MM.1S (cell line): ENCODE data around the gene MINDY4.

Source experiments
- DNase-seq: peaks from one replicate; pipeline ENCODE4 v3.0.0-alpha.2; 2015
- H2AFZ ChIP-seq: fragments of 300-600 bp; sonication (generic); 2 replicates; pipeline ENCODE4 v1.6.0; 2016; ENCODE audit warnings: antibody characterized with exemption, low read length
- H3F3A ChIP-seq: fragments of 300-600 bp; sonication (generic); 2 replicates; pipeline ENCODE4 v1.6.1; 2016; ENCODE audit warnings: mild to moderate bottlenecking, antibody characterized with exemption, low read length, moderate library complexity, mixed read lengths; ENCODE audit not compliant: insufficient read depth
- H3K27ac ChIP-seq: fragments of 300-600 bp; sonication (generic); 2 replicates; pipeline ENCODE4 v1.5.1; 2016; ENCODE audit warnings: mild to moderate bottlenecking, low read length
- H3K27me3 ChIP-seq: fragments of 300-600 bp; sonication (generic); replicated peaks from 2 replicates; pipeline ENCODE4 v1.6.0; 2016; ENCODE audit warnings: low read length; ENCODE audit not compliant: insufficient read depth
- H3K36me3 ChIP-seq: fragments of 300-600 bp; sonication (generic); replicated peaks from 2 replicates; pipeline ENCODE4 v1.6.1; 2016; ENCODE audit warnings: mild to moderate bottlenecking, low read length, mixed read lengths; ENCODE audit not compliant: insufficient read depth
- H3K4me1 ChIP-seq: fragments of 300-600 bp; sonication (generic); 2 replicates; pipeline ENCODE4 v1.6.1; 2016; ENCODE audit warnings: low read length, mixed read lengths
- H3K4me2 ChIP-seq: fragments of 300-600 bp; sonication (generic); 2 replicates; pipeline ENCODE4 v1.6.0; 2016; ENCODE audit warnings: low read depth, low read length
- H3K4me3 ChIP-seq: fragments of 300-600 bp; sonication (generic); 2 replicates; pipeline ENCODE4 v1.5.1; 2016; ENCODE audit warnings: low read length, mixed read lengths
- H3K79me2 ChIP-seq: fragments of 300-600 bp; sonication (generic); 2 replicates; pipeline ENCODE4 v1.6.1; 2016; ENCODE audit warnings: mixed run types, low read length, mixed read lengths
- H3K9ac ChIP-seq: fragments of 300-600 bp; sonication (generic); 2 replicates; pipeline ENCODE4 v1.6.1; 2016; ENCODE audit warnings: low read length, mixed read lengths
- H3K9me2 ChIP-seq: fragments of 300-600 bp; sonication (generic); replicated peaks from 2 replicates; pipeline ENCODE4 v1.6.1; 2016; ENCODE audit warnings: mild to moderate bottlenecking, low read length, mixed read lengths; ENCODE audit not compliant: insufficient read depth
- H3K9me3 ChIP-seq: fragments of 300-600 bp; sonication (generic); replicated peaks from 2 replicates; pipeline ENCODE4 v1.6.1; 2016; ENCODE audit warnings: mild to moderate bottlenecking, low read length, mixed read lengths; ENCODE audit not compliant: insufficient read depth
- H4K20me1 ChIP-seq: fragments of 300-600 bp; sonication (generic); 2 replicates; pipeline ENCODE4 v1.6.1; 2016; ENCODE audit warnings: mild to moderate bottlenecking, low read length, moderate library complexity, mixed read lengths; ENCODE audit not compliant: insufficient read depth
- EZH2 ChIP-seq: fragments of 300-600 bp; sonication (generic); optimal IDR thresholded peaks from 2 replicates; pipeline ENCODE3; 2017; ENCODE audit warnings: low read depth, mild to moderate bottlenecking, antibody characterized with exemption, low read length, mixed read lengths
- EZH2phosphoT487 ChIP-seq: fragments of 300-600 bp; sonication (generic); IDR thresholded peaks from 2 replicates; pipeline ENCODE4 v1.6.1; 2018; ENCODE audit warnings: antibody characterized with exemption, low read length
- TF ChIP-seq, protein P1 (sequence below): fragments of 300-600 bp; sonication (generic); IDR thresholded peaks from 2 replicates; pipeline ENCODE4 v1.5.1; 2016; ENCODE audit warnings: antibody characterized with exemption, low read length, mixed read lengths

The MINDY4 gene

DNA sequence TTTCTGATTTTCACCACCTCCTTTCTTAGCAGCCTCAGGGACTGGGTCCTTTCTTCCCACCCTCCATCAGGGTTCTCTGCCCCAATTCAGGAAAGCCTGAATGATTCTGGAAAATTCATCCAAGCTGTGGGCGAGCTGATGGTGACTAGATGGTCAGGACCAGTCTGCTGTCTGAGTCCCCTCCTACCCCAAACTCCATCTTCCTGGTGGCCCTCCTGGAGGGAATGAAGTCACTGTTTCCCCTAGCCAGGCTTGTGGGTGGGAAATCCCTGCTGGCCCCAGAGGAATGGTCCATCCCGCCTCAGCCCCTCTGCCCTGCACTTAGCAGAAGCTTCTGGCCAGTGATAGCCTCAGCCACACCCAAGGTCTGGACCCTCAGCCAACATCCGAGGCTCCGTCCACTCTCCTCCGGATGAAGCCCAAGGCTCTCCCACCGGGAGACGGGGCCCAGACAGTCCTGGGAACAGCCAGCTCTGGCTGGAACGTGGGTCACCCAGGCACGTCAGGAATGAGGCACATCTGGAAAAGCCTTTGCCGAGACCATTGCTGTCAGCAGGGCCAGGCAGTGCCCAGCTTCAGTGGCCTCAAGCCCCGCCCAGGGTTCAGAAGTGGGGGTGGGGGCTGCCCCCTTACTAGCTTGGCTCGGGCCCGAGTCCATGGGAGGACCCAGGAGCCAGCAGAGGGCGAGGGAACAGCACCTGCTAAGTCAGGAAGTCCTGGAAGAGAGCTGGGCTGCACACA is 136.5 kb downstream of the MINDY4 start:
- Histone ChIP-seq H3K9me2 (no peaks in the 10 kb centered on the region), H3K9me3 (no peaks in the 10 kb centered on the region), H3F3A (no peaks in the 10 kb centered on the region), H4K20me1 (no peaks in the 10 kb centered on the region), H3K4me2 (no peak overlapping the region), H2AFZ (no peak overlapping the region), H3K27me3 (no peaks in the 10 kb centered on the region), H3K4me3 (no peak overlapping the region), H3K36me3 (no peaks in the 10 kb centered on the region), H3K79me2 (no peaks in the 10 kb centered on the region), H3K9ac (no peak overlapping the region), H3K27ac (no peak overlapping the region), H3K4me1 (no peaks in the 10 kb centered on the region)
- DNase-seq, result no peak
- TF ChIP-seq EZH2phosphoT487, result no peak

DNA sequence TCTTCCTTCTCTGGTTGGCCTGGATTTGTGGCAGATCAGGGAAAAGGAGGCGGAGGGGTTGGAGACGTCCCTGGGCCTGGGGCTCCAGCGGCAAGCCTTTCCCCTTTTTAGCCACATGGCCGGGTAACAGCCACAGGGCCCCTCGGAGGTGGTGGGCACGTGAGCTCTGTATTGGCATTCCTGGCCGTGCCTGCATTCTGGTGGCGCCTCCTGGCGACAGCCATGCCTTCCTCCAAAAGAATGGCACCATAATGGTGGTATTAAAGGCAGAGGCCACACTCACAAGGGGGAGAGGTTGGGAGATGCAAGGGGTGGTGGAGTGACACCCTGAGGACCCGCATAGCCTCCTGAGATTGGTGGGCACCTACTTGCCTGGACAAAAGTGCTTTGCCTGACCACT is 137.5 kb downstream of the MINDY4 start:
- Histone ChIP-seq H3K4me1 (no peaks in the 10 kb centered on the region), H4K20me1 (no peaks in the 10 kb centered on the region), H3K9me3 (no peaks in the 10 kb centered on the region), H3K27ac (no peak overlapping the region), H3K9me2 (no peaks in the 10 kb centered on the region), H3K9ac (no peak overlapping the region), H3K4me2 (no peak overlapping the region), H3K36me3 (no peaks in the 10 kb centered on the region), H3K4me3 (no peak overlapping the region), H3K79me2 (no peaks in the 10 kb centered on the region), H3F3A (no peaks in the 10 kb centered on the region), H2AFZ (no peak overlapping the region), H3K27me3 (no peaks in the 10 kb centered on the region)
- DNase-seq, result no peak
- no peak for TF ChIP-seq EZH2phosphoT487
- TF ChIP-seq, protein P1, sequence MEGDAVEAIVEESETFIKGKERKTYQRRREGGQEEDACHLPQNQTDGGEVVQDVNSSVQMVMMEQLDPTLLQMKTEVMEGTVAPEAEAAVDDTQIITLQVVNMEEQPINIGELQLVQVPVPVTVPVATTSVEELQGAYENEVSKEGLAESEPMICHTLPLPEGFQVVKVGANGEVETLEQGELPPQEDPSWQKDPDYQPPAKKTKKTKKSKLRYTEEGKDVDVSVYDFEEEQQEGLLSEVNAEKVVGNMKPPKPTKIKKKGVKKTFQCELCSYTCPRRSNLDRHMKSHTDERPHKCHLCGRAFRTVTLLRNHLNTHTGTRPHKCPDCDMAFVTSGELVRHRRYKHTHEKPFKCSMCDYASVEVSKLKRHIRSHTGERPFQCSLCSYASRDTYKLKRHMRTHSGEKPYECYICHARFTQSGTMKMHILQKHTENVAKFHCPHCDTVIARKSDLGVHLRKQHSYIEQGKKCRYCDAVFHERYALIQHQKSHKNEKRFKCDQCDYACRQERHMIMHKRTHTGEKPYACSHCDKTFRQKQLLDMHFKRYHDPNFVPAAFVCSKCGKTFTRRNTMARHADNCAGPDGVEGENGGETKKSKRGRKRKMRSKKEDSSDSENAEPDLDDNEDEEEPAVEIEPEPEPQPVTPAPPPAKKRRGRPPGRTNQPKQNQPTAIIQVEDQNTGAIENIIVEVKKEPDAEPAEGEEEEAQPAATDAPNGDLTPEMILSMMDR, result peak; percentile 16; the same call in 1 of the 2 replicates

DNA sequence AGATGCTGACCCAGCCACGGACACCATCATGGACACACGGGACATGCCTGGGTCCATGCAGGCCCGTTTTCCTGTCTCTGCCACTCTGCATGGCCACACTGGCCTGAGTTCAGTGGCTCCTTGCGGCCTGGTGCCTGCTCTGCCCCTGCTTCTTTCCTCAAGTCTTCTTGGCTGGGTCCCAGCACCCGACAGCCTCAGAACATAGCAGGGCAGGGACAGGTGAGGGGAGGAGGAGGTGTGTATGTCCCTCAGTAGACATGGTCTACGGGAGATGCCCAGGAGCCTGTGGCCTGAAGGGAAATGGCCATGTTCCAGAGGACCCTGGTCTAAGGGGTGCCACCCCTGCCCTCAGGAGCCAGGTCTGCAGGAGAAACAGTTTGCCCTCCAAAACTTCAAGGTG is 138.2 kb downstream of the MINDY4 start:
- H3K27ac ChIP-seq, result no peak overlapping the region
- no peak overlapping the region for H3K9ac ChIP-seq
- TF ChIP-seq, protein P1, result no peak
- TF ChIP-seq EZH2 (no peak), EZH2phosphoT487 (no peak)
- H3K27me3 ChIP-seq, result no peaks in the 10 kb centered on the region
- H3K36me3 ChIP-seq, result no peaks in the 10 kb centered on the region
- DNase-seq, result no peak
- no peak overlapping the region for H3K4me2 ChIP-seq
- no peaks in the 10 kb centered on the region for H3K4me1 ChIP-seq
- H3K79me2 ChIP-seq, result no peaks in the 10 kb centered on the region
- H3K9me3 ChIP-seq, result no peaks in the 10 kb centered on the region
- no peak overlapping the region for H2AFZ ChIP-seq
- no peaks in the 10 kb centered on the region for H3K9me2 ChIP-seq
- no peaks in the 10 kb centered on the region for H3F3A ChIP-seq
- H3K4me3 ChIP-seq, result no peak overlapping the region
- no peaks in the 10 kb centered on the region for H4K20me1 ChIP-seq

DNA sequence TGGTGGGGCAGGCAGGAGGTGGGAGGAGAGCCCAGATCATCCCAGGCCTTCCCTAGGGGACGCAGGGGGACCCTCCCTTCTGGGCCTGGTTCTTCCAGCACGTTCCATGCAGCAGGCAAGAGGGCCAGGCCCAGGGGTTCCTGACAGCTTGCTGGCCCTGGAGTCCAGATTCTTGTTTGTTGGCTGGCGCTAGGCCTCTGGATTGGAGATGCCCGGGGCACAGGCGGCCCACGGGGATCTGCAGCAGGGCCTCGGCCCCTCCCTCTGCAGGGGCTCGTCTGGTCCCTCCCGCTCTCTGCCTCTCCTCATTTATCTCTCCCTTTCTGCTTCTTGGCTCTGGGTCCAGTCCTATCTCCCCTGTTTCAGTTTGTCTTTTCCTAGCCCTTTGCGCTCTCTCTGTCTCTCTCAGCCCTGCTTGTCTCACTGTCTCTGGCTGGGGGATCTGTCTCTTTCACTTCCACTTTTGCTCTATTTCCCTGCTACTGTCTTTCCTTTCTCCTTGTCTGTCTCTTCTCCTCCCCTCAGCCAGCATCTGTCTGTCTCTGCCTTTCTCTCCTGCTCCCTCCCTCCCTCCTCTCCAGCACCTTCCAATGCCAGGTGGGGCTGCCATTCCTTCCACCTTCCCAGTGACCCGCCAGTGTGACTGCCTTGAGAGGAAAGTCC is 139.3 kb downstream of the MINDY4 start:
- no peaks in the 10 kb centered on the region for H3K9me3 ChIP-seq
- H3K79me2 ChIP-seq, result no peaks in the 10 kb centered on the region
- no peaks in the 10 kb centered on the region for H3F3A ChIP-seq
- H3K27ac ChIP-seq, result no peak overlapping the region
- no peak overlapping the region for H2AFZ ChIP-seq
- H4K20me1 ChIP-seq, result no peaks in the 10 kb centered on the region
- no peaks in the 10 kb centered on the region for H3K9me2 ChIP-seq
- DNase-seq, result no peak
- TF ChIP-seq, protein P1, result no peak
- no peak for TF ChIP-seq EZH2phosphoT487
- no peak for TF ChIP-seq EZH2
- H3K27me3 ChIP-seq, result no peaks in the 10 kb centered on the region
- no peak overlapping the region for H3K4me3 ChIP-seq
- H3K4me1 ChIP-seq, result no peaks in the 10 kb centered on the region
- H3K36me3 ChIP-seq, result no peaks in the 10 kb centered on the region
- no peak overlapping the region for H3K4me2 ChIP-seq
- no peak overlapping the region for H3K9ac ChIP-seq
